ENCODE data around the gene GRIA3.

The GRIA3 gene

GRCh38 chrX:123475068-123475724 is 291.1 kb downstream of the GRIA3 start:
- H3K27ac ChIP-seq (ENCODE audit: insufficient read depth, low read depth, low read length, poor library complexity, severe bottlenecking) = no peak overlapping the region
- H3K9me3 ChIP-seq (ENCODE audit: control insufficient read depth, low read length) = no peaks in the 10 kb centered on the region
- no peaks in the 10 kb centered on the region for H3K27me3 ChIP-seq (ENCODE audit: control insufficient read depth, insufficient read depth, low read length, poor library complexity, severe bottlenecking)
- H3K4me1 ChIP-seq (ENCODE audit: control insufficient read depth, insufficient read depth, low read length) = no peaks in the 10 kb centered on the region
- no peak overlapping the region for H3K4me3 ChIP-seq (ENCODE audit: insufficient read depth, low read depth, low read length)
- H3K36me3 ChIP-seq (ENCODE audit: control insufficient read depth, insufficient read depth, low read length) = no peaks in the 10 kb centered on the region
- WGBS, 2 experiments = 44 to 80% methylated on average over 1 of the region's 2 CpGs

DNA sequence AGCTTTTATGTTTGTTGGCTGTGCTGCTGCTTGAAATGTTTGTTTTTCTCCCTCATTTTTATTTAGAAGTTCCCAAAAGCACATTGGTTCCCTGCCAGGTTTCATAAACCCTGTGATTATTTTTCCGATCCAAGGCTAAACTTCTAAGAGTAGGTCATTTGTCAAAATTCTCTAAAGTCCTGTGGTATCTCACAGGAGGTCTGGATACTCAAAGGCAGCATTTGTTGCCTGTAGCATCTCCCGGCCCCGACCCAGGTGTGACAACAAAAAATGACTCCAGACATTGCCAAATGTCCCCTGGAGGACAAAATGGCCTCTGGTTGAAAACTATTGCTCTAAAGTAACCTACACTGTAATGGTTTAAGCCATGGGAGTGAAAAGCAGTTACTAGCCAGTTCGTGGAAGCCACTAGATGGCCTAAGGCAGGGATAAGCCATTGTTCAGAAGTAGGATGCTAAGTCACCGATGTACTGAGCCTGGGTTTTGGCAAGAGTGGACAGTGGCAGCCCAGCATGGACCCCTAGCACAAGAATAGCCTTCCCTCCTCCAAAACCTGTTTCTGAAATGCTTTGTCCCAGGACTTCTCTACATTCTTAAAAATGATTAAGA is 292.6 kb downstream of the GRIA3 start:
- Histone ChIP-seq H3K36me3 (ENCODE audit: control insufficient read depth, insufficient read depth, low read length) (no peaks in the 10 kb centered on the region), H3K27me3 (ENCODE audit: control insufficient read depth, insufficient read depth, low read length, poor library complexity, severe bottlenecking) (no peaks in the 10 kb centered on the region), H3K4me1 (ENCODE audit: control insufficient read depth, insufficient read depth, low read length) (no peaks in the 10 kb centered on the region), H3K4me3 (ENCODE audit: insufficient read depth, low read depth, low read length) (no peak overlapping the region), H3K9me3 (ENCODE audit: control insufficient read depth, low read length) (no peaks in the 10 kb centered on the region), H3K27ac (ENCODE audit: insufficient read depth, low read depth, low read length, poor library complexity, severe bottlenecking) (no peak overlapping the region)
- WGBS, 2 experiments = 86 to 88% methylated on average over 5 of the region's 5 CpGs

DNA sequence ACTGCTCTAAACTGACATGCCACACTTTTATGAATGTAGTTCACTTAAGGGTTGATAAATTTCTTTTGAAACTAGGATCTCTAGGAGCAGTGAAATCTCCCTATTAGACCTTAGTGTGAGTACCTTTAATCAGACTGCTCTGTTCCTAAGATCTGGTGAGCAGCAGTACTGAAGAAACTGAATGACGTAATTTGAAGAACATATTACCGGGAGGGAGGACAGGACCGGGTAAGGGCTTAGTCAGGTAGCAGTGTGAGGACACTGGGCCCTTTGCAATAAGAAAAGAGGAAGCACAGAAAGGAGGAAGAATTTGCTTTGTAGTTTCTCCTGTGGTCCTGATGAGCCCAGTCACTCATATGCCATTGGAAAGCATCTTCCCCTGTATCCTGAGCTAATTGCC is 293.6 kb downstream of the GRIA3 start:
- no peaks in the 10 kb centered on the region for H3K9me3 ChIP-seq (ENCODE audit: control insufficient read depth, low read length)
- 92 to 97% methylated on average over 3 of the region's 3 CpGs for WGBS, 2 experiments

GRCh38 chrX:123481913-123482851 is 298.1 kb downstream of the GRIA3 start:
- H3K9me3 ChIP-seq (ENCODE audit: control insufficient read depth, low read length) = no peaks in the 10 kb centered on the region
- WGBS, 2 experiments = 71 to 73% methylated on average over 10 to 11 of the region's 11 CpGs
- no peak overlapping the region for H3K4me3 ChIP-seq (ENCODE audit: insufficient read depth, low read depth, low read length)
- H3K27ac ChIP-seq (ENCODE audit: insufficient read depth, low read depth, low read length, poor library complexity, severe bottlenecking) = no peak overlapping the region
- H3K36me3 ChIP-seq (ENCODE audit: control insufficient read depth, insufficient read depth, low read length) = no peaks in the 10 kb centered on the region
- no peaks in the 10 kb centered on the region for H3K4me1 ChIP-seq (ENCODE audit: control insufficient read depth, insufficient read depth, low read length)
- no peaks in the 10 kb centered on the region for H3K27me3 ChIP-seq (ENCODE audit: control insufficient read depth, insufficient read depth, low read length, poor library complexity, severe bottlenecking)

More for the DNA sequence above, 293.6 kb downstream of the GRIA3 start:
- no peak overlapping the region for H3K27ac ChIP-seq (ENCODE audit: insufficient read depth, low read depth, low read length, poor library complexity, severe bottlenecking)
- H3K27me3 ChIP-seq (ENCODE audit: control insufficient read depth, insufficient read depth, low read length, poor library complexity, severe bottlenecking) = no peaks in the 10 kb centered on the region
- no peaks in the 10 kb centered on the region for H3K36me3 ChIP-seq (ENCODE audit: control insufficient read depth, insufficient read depth, low read length)
- no peaks in the 10 kb centered on the region for H3K4me1 ChIP-seq (ENCODE audit: control insufficient read depth, insufficient read depth, low read length)
- H3K4me3 ChIP-seq (ENCODE audit: insufficient read depth, low read depth, low read length) = no peak overlapping the region

- no peak overlapping the region for H3K4me3 ChIP-seq (ENCODE audit: insufficient read depth, low read depth, low read length)
- no peak overlapping the region for H3K27ac ChIP-seq (ENCODE audit: insufficient read depth, low read depth, low read length, poor library complexity, severe bottlenecking)
- WGBS, 2 experiments = 57 to 70% methylated on average over 2 of the region's 2 CpGs
- no peaks in the 10 kb centered on the region for H3K4me1 ChIP-seq (ENCODE audit: control insufficient read depth, insufficient read depth, low read length)
- H3K9me3 ChIP-seq (ENCODE audit: control insufficient read depth, low read length) = no peaks in the 10 kb centered on the region
- no peaks in the 10 kb centered on the region for H3K36me3 ChIP-seq (ENCODE audit: control insufficient read depth, insufficient read depth, low read length)
- no peaks in the 10 kb centered on the region for H3K27me3 ChIP-seq (ENCODE audit: control insufficient read depth, insufficient read depth, low read length, poor library complexity, severe bottlenecking)
Measured at GRCh38 chrX:123486297-123486696, 302.2 kb downstream of the GRIA3 start.

DNA sequence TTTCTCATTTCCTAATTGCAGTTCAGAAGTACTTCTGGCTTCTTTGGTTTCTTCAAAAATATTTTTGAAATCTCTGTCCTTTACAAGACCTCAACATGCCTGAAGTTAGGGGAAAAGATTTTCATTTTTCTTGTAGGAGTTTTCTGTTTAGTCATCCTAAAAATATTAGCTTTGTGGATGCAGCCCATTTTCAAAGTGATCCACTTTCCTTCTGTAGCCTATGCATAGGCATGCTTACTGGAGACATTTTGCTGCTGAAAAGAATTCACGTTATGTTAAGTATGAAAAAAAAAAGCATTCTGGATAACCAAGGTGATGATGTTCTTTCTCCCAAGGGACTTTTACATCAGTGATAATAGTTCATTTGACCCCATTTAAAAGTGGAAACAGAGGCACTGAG is 303.2 kb downstream of the GRIA3 start:
- WGBS, 2 experiments = 100% methylated on average over 1 of the region's 1 CpG; no CpG with 5 or more reads in 1 of the 2 experiments
- H3K27ac ChIP-seq (ENCODE audit: insufficient read depth, low read depth, low read length, poor library complexity, severe bottlenecking) = no peak overlapping the region
- no peaks in the 10 kb centered on the region for H3K36me3 ChIP-seq (ENCODE audit: control insufficient read depth, insufficient read depth, low read length)
- no peaks in the 10 kb centered on the region for H3K9me3 ChIP-seq (ENCODE audit: control insufficient read depth, low read length)
- no peak overlapping the region for H3K4me3 ChIP-seq (ENCODE audit: insufficient read depth, low read depth, low read length)
- H3K27me3 ChIP-seq (ENCODE audit: control insufficient read depth, insufficient read depth, low read length, poor library complexity, severe bottlenecking) = no peaks in the 10 kb centered on the region
- no peaks in the 10 kb centered on the region for H3K4me1 ChIP-seq (ENCODE audit: control insufficient read depth, insufficient read depth, low read length)

DNA sequence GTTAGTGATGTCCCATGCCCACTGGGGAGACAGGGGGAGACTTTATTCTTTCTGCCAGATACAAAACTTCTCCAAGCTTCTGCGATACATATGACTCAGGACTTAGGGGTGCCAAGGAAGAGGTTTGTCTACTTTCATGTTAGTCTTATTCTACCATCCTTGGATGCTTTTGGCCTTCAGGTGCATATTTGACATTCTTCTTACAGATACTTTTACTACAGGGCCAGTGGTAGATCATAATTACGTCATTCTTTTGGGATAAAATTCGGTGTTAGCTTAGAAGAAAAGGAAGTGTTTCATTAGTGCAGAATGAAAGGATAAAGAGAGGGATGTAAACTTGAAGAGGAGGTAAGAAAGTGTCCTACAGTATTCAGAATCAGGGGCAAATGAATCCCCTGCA is 303.6 kb downstream of the GRIA3 start:
- H3K4me1 ChIP-seq (ENCODE audit: control insufficient read depth, insufficient read depth, low read length) = no peaks in the 10 kb centered on the region
- H3K36me3 ChIP-seq (ENCODE audit: control insufficient read depth, insufficient read depth, low read length) = no peaks in the 10 kb centered on the region
- no peaks in the 10 kb centered on the region for H3K9me3 ChIP-seq (ENCODE audit: control insufficient read depth, low read length)
- H3K27me3 ChIP-seq (ENCODE audit: control insufficient read depth, insufficient read depth, low read length, poor library complexity, severe bottlenecking) = no peaks in the 10 kb centered on the region
- 96 to 100% methylated on average over 3 of the region's 3 CpGs for WGBS, 2 experiments
- H3K27ac ChIP-seq (ENCODE audit: insufficient read depth, low read depth, low read length, poor library complexity, severe bottlenecking) = no peak overlapping the region
- H3K4me3 ChIP-seq (ENCODE audit: insufficient read depth, low read depth, low read length) = no peak overlapping the region

DNA sequence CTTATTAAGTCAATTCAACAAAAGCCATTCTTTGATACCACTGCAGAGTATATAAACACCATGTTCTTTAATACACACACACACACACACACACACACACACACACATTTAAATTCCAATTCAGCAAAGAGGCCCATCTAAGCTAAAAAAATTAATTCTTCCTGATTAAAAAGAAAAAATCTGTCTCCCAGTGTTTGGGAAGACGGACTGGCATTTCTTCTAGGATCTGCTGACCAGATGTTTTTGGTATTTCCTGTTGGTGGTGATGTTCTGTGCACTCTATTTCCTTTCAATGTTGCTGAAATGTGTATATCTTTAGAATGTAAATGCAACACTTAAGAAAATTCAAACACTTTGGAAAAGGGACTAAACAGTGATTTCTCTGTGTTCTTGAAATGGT is 304.9 kb downstream of the GRIA3 start:
- Histone ChIP-seq H3K9me3 (ENCODE audit: control insufficient read depth, low read length) (no peaks in the 10 kb centered on the region), H3K27me3 (ENCODE audit: control insufficient read depth, insufficient read depth, low read length, poor library complexity, severe bottlenecking) (no peaks in the 10 kb centered on the region), H3K4me3 (ENCODE audit: insufficient read depth, low read depth, low read length) (no peak overlapping the region), H3K36me3 (ENCODE audit: control insufficient read depth, insufficient read depth, low read length) (no peaks in the 10 kb centered on the region), H3K4me1 (ENCODE audit: control insufficient read depth, insufficient read depth, low read length) (no peaks in the 10 kb centered on the region), H3K27ac (ENCODE audit: insufficient read depth, low read depth, low read length, poor library complexity, severe bottlenecking) (no peak overlapping the region)
- 100% methylated on average over 1 of the region's 1 CpG; no CpG with 5 or more reads in 1 of the 2 experiments for WGBS, 2 experiments

DNA sequence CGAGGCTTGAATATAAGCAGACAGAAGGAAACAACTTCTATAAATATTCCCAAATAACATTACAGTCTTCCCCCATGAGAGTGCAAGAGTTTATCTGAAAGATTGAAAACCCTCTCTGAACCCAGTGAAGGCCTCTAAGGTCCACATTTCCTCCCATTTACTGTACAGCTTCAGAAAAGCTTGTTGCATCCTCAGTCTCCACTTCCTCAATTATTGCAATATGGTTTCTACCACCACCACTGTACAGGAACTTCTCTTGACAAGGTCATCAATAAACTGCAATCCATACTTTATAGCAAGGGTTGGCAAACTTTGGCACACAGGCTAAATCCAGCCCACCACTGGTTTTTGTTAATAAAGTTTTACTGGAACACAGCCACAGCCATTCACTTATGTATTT is 309.8 kb downstream of the GRIA3 start:
- Histone ChIP-seq H3K9me3 (ENCODE audit: control insufficient read depth, low read length) (no peaks in the 10 kb centered on the region), H3K4me3 (ENCODE audit: insufficient read depth, low read depth, low read length) (no peak overlapping the region), H3K27me3 (ENCODE audit: control insufficient read depth, insufficient read depth, low read length, poor library complexity, severe bottlenecking) (no peaks in the 10 kb centered on the region), H3K4me1 (ENCODE audit: control insufficient read depth, insufficient read depth, low read length) (no peaks in the 10 kb centered on the region), H3K36me3 (ENCODE audit: control insufficient read depth, insufficient read depth, low read length) (no peaks in the 10 kb centered on the region), H3K27ac (ENCODE audit: insufficient read depth, low read depth, low read length, poor library complexity, severe bottlenecking) (no peak overlapping the region)
- 14 to 50% methylated on average over 1 of the region's 1 CpG for WGBS, 2 experiments

GRCh38 chrX:123499787-123500186 is 315.7 kb downstream of the GRIA3 start:
- Histone ChIP-seq H3K4me1 (ENCODE audit: control insufficient read depth, insufficient read depth, low read length) (no peaks in the 10 kb centered on the region), H3K9me3 (ENCODE audit: control insufficient read depth, low read length) (no peaks in the 10 kb centered on the region), H3K4me3 (ENCODE audit: insufficient read depth, low read depth, low read length) (no peak overlapping the region), H3K27ac (ENCODE audit: insufficient read depth, low read depth, low read length, poor library complexity, severe bottlenecking) (no peak overlapping the region), H3K27me3 (ENCODE audit: control insufficient read depth, insufficient read depth, low read length, poor library complexity, severe bottlenecking) (no peaks in the 10 kb centered on the region), H3K36me3 (ENCODE audit: control insufficient read depth, insufficient read depth, low read length) (no peaks in the 10 kb centered on the region)
- 96 to 98% methylated on average over 7 of the region's 7 CpGs for WGBS, 2 experiments

All from ectodermal cell (in vitro differentiated cells).